ENCODE data around the gene AIFM3.

GRCh38 chr22:20953342-20953608 is 13.8 kb upstream of the AIFM3 start:
- TF ChIP-seq, protein P1, sequence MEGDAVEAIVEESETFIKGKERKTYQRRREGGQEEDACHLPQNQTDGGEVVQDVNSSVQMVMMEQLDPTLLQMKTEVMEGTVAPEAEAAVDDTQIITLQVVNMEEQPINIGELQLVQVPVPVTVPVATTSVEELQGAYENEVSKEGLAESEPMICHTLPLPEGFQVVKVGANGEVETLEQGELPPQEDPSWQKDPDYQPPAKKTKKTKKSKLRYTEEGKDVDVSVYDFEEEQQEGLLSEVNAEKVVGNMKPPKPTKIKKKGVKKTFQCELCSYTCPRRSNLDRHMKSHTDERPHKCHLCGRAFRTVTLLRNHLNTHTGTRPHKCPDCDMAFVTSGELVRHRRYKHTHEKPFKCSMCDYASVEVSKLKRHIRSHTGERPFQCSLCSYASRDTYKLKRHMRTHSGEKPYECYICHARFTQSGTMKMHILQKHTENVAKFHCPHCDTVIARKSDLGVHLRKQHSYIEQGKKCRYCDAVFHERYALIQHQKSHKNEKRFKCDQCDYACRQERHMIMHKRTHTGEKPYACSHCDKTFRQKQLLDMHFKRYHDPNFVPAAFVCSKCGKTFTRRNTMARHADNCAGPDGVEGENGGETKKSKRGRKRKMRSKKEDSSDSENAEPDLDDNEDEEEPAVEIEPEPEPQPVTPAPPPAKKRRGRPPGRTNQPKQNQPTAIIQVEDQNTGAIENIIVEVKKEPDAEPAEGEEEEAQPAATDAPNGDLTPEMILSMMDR (IDR thresholded peaks at IDR 0.05; ENCODE audit: insufficient read depth, low read length, poor library complexity, severe bottlenecking) = no peak
- no peak for TF ChIP-seq EZH2phosphoT487 (conservative IDR thresholded peaks at IDR 0.05; ENCODE audit: low read length)

Measured in SU-DHL-6 (cell line).